HepG2 (cell line): ENCODE results near the gene ESR1. TPM values are rescaled to one million over a fixed set of nuclear protein-coding genes. Genes with fewer than 3 reads are reported as not detected.

ENCODE experiments used
- ATAC-seq: fragments of 200-7000 bp; cut with Tn5 transposase; 3 replicates; pipeline ENCODE4 v1.9.1; 2020; ENCODE audit warnings: mild to moderate bottlenecking, moderate library complexity
- BruUV-seq: library from RNA; stranded (reverse); fragments of 400-500 nt; replicated peaks from 2 replicates; lab custom pipeline; 2021; lab: Mats Ljungman, UMichigan
- CTCF ChIA-PET: fragments of 300-600 bp; formaldehyde crosslinking; extraction: SDS; loops from one replicate; lab custom pipeline; 2021; ENCODE audit warnings: low total read pairs, inconsistent platforms, low intra/inter-chr PET ratio; lab: Yijun Ruan, JAX
- POLR2A ChIA-PET: fragments of 350-600 bp; sonication (Branson Sonifier 250); formaldehyde crosslinking; loops from one replicate; lab custom pipeline; 2020; ENCODE audit warnings: antibody characterized with exemption, inconsistent platforms; lab: Yijun Ruan, JAX
- DNase-seq: peaks from one replicate; pipeline ENCODE4 v3.0.0-alpha.2; 2015; ENCODE audit warnings: low spot score
- FAIRE-seq: peaks from 3 replicates; lab custom pipeline; 2011; peaks lifted over from hg19 to GRCh38; lab: Jason Lieb, UNC
- H2AFZ ChIP-seq: one replicate; pipeline ENCODE4 v1.6.1; 2011; ENCODE audit warnings: low read length, inconsistent platforms
- H3K27ac ChIP-seq: fragments of 300-600 bp; 3 replicates; pipeline ENCODE4 v1.8.0; 2011; ENCODE audit warnings: mixed run types, mild to moderate bottlenecking, mixed read lengths, low read length, inconsistent platforms; ENCODE audit not compliant: insufficient read depth; ENCODE audit errors: extremely low read length
- H3K27me3 ChIP-seq, 2 experiments: fragments of 200-600 bp in 1 of 2; 2 replicates in 1 of 2; 3 replicates in 1 of 2; pipeline versions ENCODE4 v1.6.0 to v1.8.0; 2011; ENCODE audit warnings: low read length in 2 of 2, mild to moderate bottlenecking in 2 of 2, moderate library complexity in 2 of 2, inconsistent platforms in 1 of 2; ENCODE audit not compliant: insufficient read depth in 2 of 2, control insufficient read depth in 1 of 2
- H3K36me3 ChIP-seq, 2 experiments: fragments of 200-600 bp in 1 of 2; replicated peaks in 1 of 2; 2 replicates in 1 of 2; 3 replicates in 1 of 2; pipeline versions ENCODE4 v1.5.1 to v1.8.0; 2011; ENCODE audit warnings: low read length in 2 of 2, inconsistent platforms in 1 of 2; ENCODE audit not compliant: insufficient read depth in 2 of 2, control insufficient read depth in 1 of 2
- H3K4me1 ChIP-seq: 2 replicates; pipeline ENCODE4 v1.5.1; 2012; ENCODE audit warnings: low read length, inconsistent platforms; ENCODE audit not compliant: insufficient read depth
- H3K4me2 ChIP-seq: 2 replicates; pipeline ENCODE4 v1.6.0; 2011; ENCODE audit warnings: low read depth, low read length, inconsistent platforms
- H3K4me3 ChIP-seq, 3 experiments: fragments of 200-600 bp in 1 of 3; sonication (generic), shearing (Covaris generic) in 1 of 3; replicated peaks in 1 of 3; 2 replicates each; pipeline ENCODE4 v1.5.1; 2011 to 2016; ENCODE audit warnings: low read length in 3 of 3, inconsistent platforms in 2 of 3, low read depth in 2 of 3, mild to moderate bottlenecking in 2 of 3, control low read depth in 1 of 3, mixed read lengths in 1 of 3; ENCODE audit not compliant: insufficient read depth in 1 of 3
- H3K79me2 ChIP-seq: one replicate; pipeline ENCODE4 v1.6.1; 2011; ENCODE audit warnings: low read length, inconsistent platforms; ENCODE audit not compliant: insufficient read depth
- H3K9ac ChIP-seq: 2 replicates; pipeline ENCODE4 v1.6.0; 2011; ENCODE audit warnings: mild to moderate bottlenecking, low read depth, low read length, inconsistent platforms; ENCODE audit not compliant: insufficient read depth
- H3K9me3 ChIP-seq: 2 replicates; pipeline ENCODE4 v1.5.1; 2012; ENCODE audit warnings: mild to moderate bottlenecking, low read length
- H4K20me1 ChIP-seq: 2 replicates; pipeline ENCODE4 v1.6.0; 2011; ENCODE audit warnings: inconsistent platforms, mild to moderate bottlenecking, low read length, moderate library complexity; ENCODE audit not compliant: insufficient read depth
- ARHGAP35 ChIP-seq: sonication (generic); formaldehyde crosslinking; IDR thresholded peaks from 2 replicates; pipeline ENCODE4 v1.9.0; 2022; ENCODE audit warnings: mild to moderate bottlenecking, inconsistent platforms, moderate library complexity, missing genetic modification reagents, borderline replicate concordance
- CAMTA2 ChIP-seq: sonication (generic); formaldehyde crosslinking; IDR thresholded peaks from 2 replicates; pipeline ENCODE4 v1.4.0; 2020; ENCODE audit warnings: mild to moderate bottlenecking, missing genetic modification reagents, borderline replicate concordance
- FOXJ3 ChIP-seq: sonication (generic); formaldehyde crosslinking; IDR thresholded peaks from 2 replicates; pipeline ENCODE4 v1.4.0; 2020; ENCODE audit warnings: missing genetic modification reagents, mild to moderate bottlenecking, borderline replicate concordance
- ISL2 ChIP-seq: sonication (generic); formaldehyde crosslinking; IDR thresholded peaks from 2 replicates; pipeline ENCODE4 v1.5.0; 2020; ENCODE audit warnings: missing genetic modification reagents
- NPAS2 ChIP-seq: sonication (generic); formaldehyde crosslinking; IDR thresholded peaks from 2 replicates; pipeline ENCODE4 v1.8.0; 2022; ENCODE audit warnings: mild to moderate bottlenecking, missing genetic modification reagents, borderline replicate concordance
- ZNF33B ChIP-seq: sonication (generic); formaldehyde crosslinking; IDR thresholded peaks from 2 replicates; pipeline ENCODE4 v1.5.1; 2020; ENCODE audit warnings: mild to moderate bottlenecking, missing genetic modification reagents
- WGBS: methylation state at CpG from one replicate; pipeline ENCODE4 v1.1.6; 2017; ENCODE audit warnings: low lambda C conversion rate; 5-methylcytosine and 5-hydroxymethylcytosine counted together
- in situ Hi-C: cut with HindIII; loops from 2 replicates; pipeline ENCODE4 v1.10.0; 2017; ENCODE audit warnings: low pct_unique_long_range_greater_than_20kb; ENCODE audit not compliant: extremely low pct_ligation_motif_present
- intact Hi-C: fragments of 100-400 bp; cut with micrococcal nuclease; formaldehyde crosslinking; loops from one replicate; pipeline ENCODE4 v1.10.0; 2022; ENCODE audit not compliant: unreplicated experiment
- polyA plus RNA-seq, 8 experiments: library from polyadenylated mRNA; depleted of rRNA in 3 of 8; stranded (reverse) in 7 of 8; unstranded in 1 of 8; fragments of >200 nt; fragmentation: Illumina TruSeq in 4 of 8; extraction: Trizol in 4 of 8; gene quantifications; 2 replicates each; pipeline versions ENCODE4 v1.2.1 to v1.2.3, GENCODE V29; 2011 to 2016; ENCODE audit warnings: low read depth in 4 of 8, missing spikeins in 1 of 8, mixed read lengths in 1 of 8; ENCODE audit not compliant: insufficient read depth in 1 of 8
- total RNA-seq, 5 experiments: library from RNA; depleted of rRNA; stranded (reverse); fragments of >200 nt; fragmentation: Illumina TruSeq; extraction: Trizol; gene quantifications; 2 replicates each; pipeline ENCODE4 v1.2.3, GENCODE V29; 2016; ENCODE audit warnings: low read depth in 1 of 5
- TF ChIP-seq, protein P1 (sequence below), 2 experiments: sonication (generic) in 1 of 2; formaldehyde crosslinking in 1 of 2; IDR thresholded peaks; 2 replicates each; pipeline versions ENCODE4 v1.4.0 to v1.6.1; 2018 to 2020; ENCODE audit warnings: missing genetic modification reagents in 2 of 2, borderline replicate concordance in 1 of 2, low read depth in 1 of 2, mild to moderate bottlenecking in 1 of 2, missing biosample characterization in 1 of 2
- TF ChIP-seq, protein P2 (sequence below): IDR thresholded peaks from 2 replicates; pipeline ENCODE4 v1.6.1; 2016; ENCODE audit warnings: control low read depth
- TF ChIP-seq, protein P3 (sequence below): sonication (generic); formaldehyde crosslinking; IDR thresholded peaks from 2 replicates; pipeline ENCODE4 v1.9.0; 2021; ENCODE audit warnings: missing genetic modification reagents, mild to moderate bottlenecking, borderline replicate concordance

ESR1 gene
- total and polyA plus RNA-seq, 2 of the 13 experiments (the other 11 are each of a cell fraction or from before 2014, with no cell fraction given), result not detected

DNA sequence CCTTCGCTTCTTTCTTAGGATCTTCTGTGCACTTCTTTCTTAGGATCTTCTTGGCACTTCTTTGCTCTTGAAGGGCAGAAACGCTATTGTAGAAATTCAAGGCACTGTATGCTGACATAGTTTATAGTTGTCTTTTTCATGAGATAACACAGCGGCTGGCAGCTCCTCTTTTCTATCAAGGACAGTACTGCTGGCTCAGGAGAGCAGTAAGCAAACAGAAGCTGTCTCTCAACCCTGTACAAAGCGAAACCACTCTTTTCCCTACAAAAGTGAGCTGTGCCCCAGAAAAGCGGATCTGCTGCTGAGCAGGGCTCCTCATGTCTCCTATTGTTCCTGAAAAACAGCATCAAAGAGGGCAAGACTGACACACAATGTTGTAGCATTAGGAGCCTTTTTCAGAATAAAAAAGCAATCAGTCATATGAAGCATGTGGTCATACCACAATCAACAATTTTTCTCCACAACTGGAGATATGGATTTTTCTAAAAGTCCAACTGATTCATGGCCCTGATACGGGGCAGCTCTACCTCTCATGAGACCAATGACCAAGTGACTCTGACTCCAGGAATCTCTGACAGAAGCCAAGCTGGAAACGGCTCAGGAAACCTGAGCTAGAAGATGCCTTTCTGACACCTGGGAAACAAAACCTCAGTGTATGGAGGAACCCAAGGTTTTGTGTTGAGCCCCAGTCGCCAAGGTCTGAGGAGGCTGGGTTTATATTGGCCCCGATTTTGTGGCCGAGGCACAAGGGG lies 255.9 kb downstream of the ESR1 start:
- H3K27ac ChIP-seq, result no peak overlapping the region
- TF ChIP-seq, protein P1, sequence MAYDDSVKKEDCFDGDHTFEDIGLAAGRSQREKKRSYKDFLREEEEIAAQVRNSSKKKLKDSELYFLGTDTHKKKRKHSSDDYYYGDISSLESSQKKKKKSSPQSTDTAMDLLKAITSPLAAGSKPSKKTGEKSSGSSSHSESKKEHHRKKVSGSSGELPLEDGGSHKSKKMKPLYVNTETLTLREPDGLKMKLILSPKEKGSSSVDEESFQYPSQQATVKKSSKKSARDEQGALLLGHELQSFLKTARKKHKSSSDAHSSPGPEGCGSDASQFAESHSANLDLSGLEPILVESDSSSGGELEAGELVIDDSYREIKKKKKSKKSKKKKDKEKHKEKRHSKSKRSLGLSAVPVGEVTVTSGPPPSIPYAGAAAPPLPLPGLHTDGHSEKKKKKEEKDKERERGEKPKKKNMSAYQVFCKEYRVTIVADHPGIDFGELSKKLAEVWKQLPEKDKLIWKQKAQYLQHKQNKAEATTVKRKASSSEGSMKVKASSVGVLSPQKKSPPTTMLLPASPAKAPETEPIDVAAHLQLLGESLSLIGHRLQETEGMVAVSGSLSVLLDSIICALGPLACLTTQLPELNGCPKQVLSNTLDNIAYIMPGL (CRISPR knock-in tag; IDR thresholded peaks at IDR 0.05; ENCODE audit: borderline replicate concordance in 1 of 2, low read depth in 1 of 2), result 0 out of 4 replicates have a peak, but pooled peaks of 1 of the 2 experiments have one; percentile 31
- TF ChIP-seq, protein P2, sequence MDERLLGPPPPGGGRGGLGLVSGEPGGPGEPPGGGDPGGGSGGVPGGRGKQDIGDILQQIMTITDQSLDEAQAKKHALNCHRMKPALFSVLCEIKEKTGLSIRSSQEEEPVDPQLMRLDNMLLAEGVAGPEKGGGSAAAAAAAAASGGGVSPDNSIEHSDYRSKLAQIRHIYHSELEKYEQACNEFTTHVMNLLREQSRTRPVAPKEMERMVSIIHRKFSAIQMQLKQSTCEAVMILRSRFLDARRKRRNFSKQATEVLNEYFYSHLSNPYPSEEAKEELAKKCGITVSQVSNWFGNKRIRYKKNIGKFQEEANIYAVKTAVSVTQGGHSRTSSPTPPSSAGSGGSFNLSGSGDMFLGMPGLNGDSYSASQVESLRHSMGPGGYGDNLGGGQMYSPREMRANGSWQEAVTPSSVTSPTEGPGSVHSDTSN, result 0 out of 2 replicates have a peak, but pooled peaks have one; percentile 13
- peak; percentile 33; the same call in 1 of the 2 replicates for TF ChIP-seq FOXJ3 (CRISPR knock-in tag)
- TF ChIP-seq, protein P3, sequence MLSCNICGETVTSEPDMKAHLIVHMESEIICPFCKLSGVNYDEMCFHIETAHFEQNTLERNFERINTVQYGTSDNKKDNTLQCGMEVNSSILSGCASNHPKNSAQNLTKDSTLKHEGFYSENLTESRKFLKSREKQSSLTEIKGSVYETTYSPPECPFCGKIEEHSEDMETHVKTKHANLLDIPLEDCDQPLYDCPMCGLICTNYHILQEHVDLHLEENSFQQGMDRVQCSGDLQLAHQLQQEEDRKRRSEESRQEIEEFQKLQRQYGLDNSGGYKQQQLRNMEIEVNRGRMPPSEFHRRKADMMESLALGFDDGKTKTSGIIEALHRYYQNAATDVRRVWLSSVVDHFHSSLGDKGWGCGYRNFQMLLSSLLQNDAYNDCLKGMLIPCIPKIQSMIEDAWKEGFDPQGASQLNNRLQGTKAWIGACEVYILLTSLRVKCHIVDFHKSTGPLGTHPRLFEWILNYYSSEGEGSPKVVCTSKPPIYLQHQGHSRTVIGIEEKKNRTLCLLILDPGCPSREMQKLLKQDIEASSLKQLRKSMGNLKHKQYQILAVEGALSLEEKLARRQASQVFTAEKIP (CRISPR knock-in tag), result 0 out of 2 replicates have a peak, but pooled peaks have one; percentile 40
- TF ChIP-seq ARHGAP35, result no peak
- TF ChIP-seq CAMTA2 (CRISPR knock-in tag), result no peak
- TF ChIP-seq ZNF33B (CRISPR knock-in tag), result 0 out of 2 replicates have a peak, but pooled peaks have one; percentile 52
- no peak for TF ChIP-seq ISL2 (CRISPR knock-in tag)
- TF ChIP-seq NPAS2, result 0 out of 2 replicates have a peak, but pooled peaks have one; percentile 33
- H3K9ac ChIP-seq, result no peak overlapping the region
- no peaks in the 10 kb centered on the region for H3K27me3 ChIP-seq
- intact Hi-C loops, result no loop called here
- no peaks in the 10 kb centered on the region for H3K9me3 ChIP-seq
- BruUV-seq, result no TSS peak
- ChIA-PET CTCF (no interaction called here), POLR2A (no interaction called here)
- in situ Hi-C loops, result no loop called here
- H3K4me1 ChIP-seq, result 0 out of 2 replicates have a peak, but pooled peaks cover 4% of the 10 kb centered on the region
- ATAC-seq (peak; percentile 98), DNase-seq (peak; percentile 23), FAIRE-seq (peak; percentile 12)
- H3K4me2 ChIP-seq, result peak overlapping the region; percentile 36
- H2AFZ ChIP-seq, result no peak overlapping the region
- H3K36me3 ChIP-seq, result no peaks in the 10 kb centered on the region
- 26% methylated on average over 10 of the region's 10 CpGs for WGBS
- no peaks in the 10 kb centered on the region for H4K20me1 ChIP-seq
- no peak overlapping the region for H3K4me3 ChIP-seq
- H3K79me2 ChIP-seq, result no peaks in the 10 kb centered on the region
